ENCODE results near the gene VWA8. TPM values are rescaled to one million over a fixed set of nuclear protein-coding genes. Genes with fewer than 3 reads are reported as not detected.

Gene VWA8
- total RNA-seq, 1 experiment from 2014 or later: 21.4 TPM

DNA sequence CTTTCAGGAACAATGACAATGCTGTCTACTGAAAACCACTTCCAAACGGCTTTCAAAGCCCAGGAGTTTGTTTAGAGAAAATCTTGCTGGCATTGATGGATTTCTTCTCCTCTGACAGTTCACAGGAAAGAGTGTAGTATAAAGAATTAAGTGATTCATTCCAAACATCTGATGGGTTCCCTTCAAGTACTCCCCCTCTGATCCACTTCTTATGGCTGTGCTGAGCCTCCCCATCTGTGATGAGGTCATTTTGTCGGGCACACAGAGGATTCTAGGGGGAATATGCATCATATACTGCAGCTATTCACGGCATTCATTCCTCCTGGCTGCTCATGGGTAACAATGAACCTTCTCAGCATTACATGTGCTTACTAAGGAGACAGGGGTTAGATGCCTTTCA, 395.7 kb downstream of the VWA8 start:
- POLR2A ChIA-PET: no interaction called here
- no TSS peak for BruUV-seq (replicated peaks)
- TF ChIP-seq, protein P1, sequence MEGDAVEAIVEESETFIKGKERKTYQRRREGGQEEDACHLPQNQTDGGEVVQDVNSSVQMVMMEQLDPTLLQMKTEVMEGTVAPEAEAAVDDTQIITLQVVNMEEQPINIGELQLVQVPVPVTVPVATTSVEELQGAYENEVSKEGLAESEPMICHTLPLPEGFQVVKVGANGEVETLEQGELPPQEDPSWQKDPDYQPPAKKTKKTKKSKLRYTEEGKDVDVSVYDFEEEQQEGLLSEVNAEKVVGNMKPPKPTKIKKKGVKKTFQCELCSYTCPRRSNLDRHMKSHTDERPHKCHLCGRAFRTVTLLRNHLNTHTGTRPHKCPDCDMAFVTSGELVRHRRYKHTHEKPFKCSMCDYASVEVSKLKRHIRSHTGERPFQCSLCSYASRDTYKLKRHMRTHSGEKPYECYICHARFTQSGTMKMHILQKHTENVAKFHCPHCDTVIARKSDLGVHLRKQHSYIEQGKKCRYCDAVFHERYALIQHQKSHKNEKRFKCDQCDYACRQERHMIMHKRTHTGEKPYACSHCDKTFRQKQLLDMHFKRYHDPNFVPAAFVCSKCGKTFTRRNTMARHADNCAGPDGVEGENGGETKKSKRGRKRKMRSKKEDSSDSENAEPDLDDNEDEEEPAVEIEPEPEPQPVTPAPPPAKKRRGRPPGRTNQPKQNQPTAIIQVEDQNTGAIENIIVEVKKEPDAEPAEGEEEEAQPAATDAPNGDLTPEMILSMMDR (IDR thresholded peaks at IDR 0.05; ENCODE audit: unreplicated experiment): no peak
- Mint-ChIP-seq H3K27ac (ENCODE audit: low read depth, unreplicated experiment) (no peak overlapping the region), H3K4me1 (ENCODE audit: insufficient read depth, unreplicated experiment) (peaks cover 10% of the 10 kb centered on the region), H3K4me3 (ENCODE audit: unreplicated experiment) (no peak overlapping the region), H3K27me3 (ENCODE audit: insufficient read depth, unreplicated experiment) (no peaks in the 10 kb centered on the region), H3K36me3 (ENCODE audit: insufficient read depth, unreplicated experiment) (peaks cover 11% of the 10 kb centered on the region), H3K9me3 (ENCODE audit: unreplicated experiment) (no peaks in the 10 kb centered on the region)
- intact Hi-C loops (cut with micrococcal nuclease): loop anchor here (10.0 kb wide), 1 partner anchor 150 kb away; no protein-coding TSS in a partner anchor
- DNase-seq (ENCODE audit: unreplicated experiment): no peak
- CTCF ChIA-PET: interaction anchor here (0.6 to 1.4 kb wide), 5 partner anchors 15 to 154 kb away, joined by 3 to 6 read pairs (median 3); no protein-coding TSS in a partner anchor

DNA sequence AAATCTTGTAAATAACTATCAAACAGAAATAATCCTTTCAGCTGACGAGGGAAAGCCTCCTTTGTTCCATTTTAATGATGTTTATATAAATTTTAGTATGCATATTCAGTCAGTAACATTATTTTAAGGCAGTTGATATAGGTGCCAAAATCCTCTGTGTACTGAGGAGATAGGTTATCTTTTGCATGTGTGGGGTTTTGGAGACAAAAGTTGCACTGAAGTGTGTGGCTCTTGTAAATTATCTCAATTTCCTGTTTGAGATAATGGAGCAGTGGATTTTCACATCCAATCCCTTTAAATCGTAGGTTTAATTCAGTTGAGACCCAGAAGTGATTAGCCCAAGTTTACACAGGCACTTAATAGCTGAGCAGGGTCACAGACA, 396.9 kb downstream of the VWA8 start:
- intact Hi-C loops (cut with micrococcal nuclease): loop anchor here (10.0 kb wide), 1 partner anchor 149 kb away; no protein-coding TSS in a partner anchor
- POLR2A ChIA-PET: interaction anchor here (0.7 kb wide), 1 partner anchor 18 kb away, joined by 3 read pairs; no protein-coding TSS in a partner anchor
- no peak overlapping the region for H3K4me3 Mint-ChIP-seq (ENCODE audit: unreplicated experiment)
- H3K36me3 Mint-ChIP-seq (ENCODE audit: insufficient read depth, unreplicated experiment): peaks cover 6% of the 10 kb centered on the region
- H3K4me1 Mint-ChIP-seq (ENCODE audit: insufficient read depth, unreplicated experiment): peaks cover 10% of the 10 kb centered on the region
- no peak for DNase-seq (ENCODE audit: unreplicated experiment)
- H3K27ac Mint-ChIP-seq (ENCODE audit: low read depth, unreplicated experiment): no peak overlapping the region
- TF ChIP-seq, protein P1 (IDR thresholded peaks at IDR 0.05; ENCODE audit: unreplicated experiment): no peak
- no peaks in the 10 kb centered on the region for H3K9me3 Mint-ChIP-seq (ENCODE audit: unreplicated experiment)
- no peaks in the 10 kb centered on the region for H3K27me3 Mint-ChIP-seq (ENCODE audit: insufficient read depth, unreplicated experiment)
- CTCF ChIA-PET: interaction anchor here (1.4 kb wide), 1 partner anchor 105 kb away, joined by 6 read pairs; no protein-coding TSS in a partner anchor
- BruUV-seq (replicated peaks): no TSS peak

DNA sequence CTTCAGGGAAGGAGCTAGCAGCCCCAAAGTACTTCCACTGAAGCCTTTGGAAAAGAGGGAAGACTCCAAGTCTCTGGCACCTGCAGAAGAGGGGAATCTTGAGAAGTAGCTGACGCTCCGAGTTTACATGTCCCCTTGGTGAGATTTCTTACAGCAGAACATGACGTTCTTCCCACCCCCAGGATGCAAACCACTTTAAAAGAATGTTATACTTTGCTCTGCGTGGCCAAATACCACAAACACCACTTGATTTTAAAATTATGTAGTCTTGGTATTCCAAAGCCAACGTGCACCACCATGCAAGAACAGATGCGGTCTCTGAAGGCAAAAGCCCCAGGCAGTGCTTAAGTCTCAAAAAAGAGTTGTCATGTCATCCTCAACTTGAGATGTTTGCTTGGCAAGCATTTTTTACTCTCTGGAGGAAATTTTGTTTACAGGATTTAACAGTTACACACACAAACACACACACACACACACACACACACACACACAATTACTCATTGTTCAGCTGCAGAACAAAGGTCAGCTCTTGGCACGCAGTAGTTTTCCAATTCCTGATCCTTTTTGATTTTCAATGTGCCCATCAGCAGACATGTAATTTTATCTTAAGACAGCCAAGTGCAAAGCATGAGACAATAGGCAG, 397.4 kb downstream of the VWA8 start:
- Mint-ChIP-seq H3K4me3 (ENCODE audit: unreplicated experiment) (no peak overlapping the region), H3K9me3 (ENCODE audit: unreplicated experiment) (no peaks in the 10 kb centered on the region), H3K4me1 (ENCODE audit: insufficient read depth, unreplicated experiment) (peaks cover 10% of the 10 kb centered on the region), H3K36me3 (ENCODE audit: insufficient read depth, unreplicated experiment) (peaks cover 6% of the 10 kb centered on the region), H3K27me3 (ENCODE audit: insufficient read depth, unreplicated experiment) (no peaks in the 10 kb centered on the region), H3K27ac (ENCODE audit: low read depth, unreplicated experiment) (no peak overlapping the region)
- no TSS peak for BruUV-seq (replicated peaks)
- TF ChIP-seq, protein P1 (IDR thresholded peaks at IDR 0.05; ENCODE audit: unreplicated experiment): no peak
- DNase-seq (ENCODE audit: unreplicated experiment): no peak
- POLR2A ChIA-PET: interaction anchor here (0.7 kb wide), 1 partner anchor 18 kb away, joined by 3 read pairs; no protein-coding TSS in a partner anchor
- CTCF ChIA-PET: interaction anchor here (1.4 kb wide), 1 partner anchor 105 kb away, joined by 6 read pairs; no protein-coding TSS in a partner anchor
- intact Hi-C loops (cut with micrococcal nuclease): loop anchor here (10.0 kb wide), 1 partner anchor 149 kb away; no protein-coding TSS in a partner anchor

DNA sequence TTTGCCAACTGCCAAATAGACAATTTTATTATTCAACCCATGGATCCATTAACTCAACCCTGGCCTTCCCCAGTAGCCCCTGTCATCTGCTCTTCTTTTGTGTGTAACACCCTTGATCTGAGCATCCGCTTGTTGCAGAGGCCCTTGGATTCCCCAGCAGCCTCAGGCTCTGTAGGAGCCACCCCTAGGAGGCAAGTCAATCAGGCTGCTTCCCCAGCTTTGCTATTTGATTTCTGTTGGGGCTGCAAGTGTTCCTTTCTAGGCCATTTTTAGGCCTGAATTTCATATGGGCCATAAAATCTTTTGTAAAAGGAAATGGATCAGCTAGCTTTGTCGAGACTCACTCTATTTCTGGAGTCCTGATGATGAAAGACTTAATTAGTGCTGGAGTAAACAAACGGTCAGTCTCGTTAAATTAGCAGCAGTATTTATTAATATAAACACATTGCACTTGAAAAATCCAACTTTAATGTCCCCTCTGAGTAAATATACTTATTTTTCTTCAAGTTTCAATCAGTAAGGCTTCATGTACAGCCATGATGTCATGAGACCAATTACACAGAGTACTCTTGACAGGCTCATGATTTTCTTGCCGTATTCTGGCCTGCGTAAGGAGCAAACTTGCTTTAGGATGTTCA, 398.2 kb downstream of the VWA8 start:
- no TSS peak for BruUV-seq (replicated peaks)
- no peak overlapping the region for H3K4me3 Mint-ChIP-seq (ENCODE audit: unreplicated experiment)
- CTCF ChIA-PET: interaction anchor here (0.5 kb wide), 1 partner anchor 50 kb away, joined by 3 read pairs; no protein-coding TSS in a partner anchor

More for the DNA sequence above, 398.2 kb downstream of the VWA8 start:
- H3K36me3 Mint-ChIP-seq (ENCODE audit: insufficient read depth, unreplicated experiment): peaks cover 6% of the 10 kb centered on the region
- no peaks in the 10 kb centered on the region for H3K9me3 Mint-ChIP-seq (ENCODE audit: unreplicated experiment)
- no peaks in the 10 kb centered on the region for H3K27me3 Mint-ChIP-seq (ENCODE audit: insufficient read depth, unreplicated experiment)
- TF ChIP-seq, protein P1 (IDR thresholded peaks at IDR 0.05; ENCODE audit: unreplicated experiment): no peak
- peaks cover 10% of the 10 kb centered on the region for H3K4me1 Mint-ChIP-seq (ENCODE audit: insufficient read depth, unreplicated experiment)
- intact Hi-C loops (cut with micrococcal nuclease): loop anchor here (10.0 kb wide), 1 partner anchor 148 kb away; no protein-coding TSS in a partner anchor
- no peak for DNase-seq (ENCODE audit: unreplicated experiment)
- POLR2A ChIA-PET: no interaction called here
- H3K27ac Mint-ChIP-seq (ENCODE audit: low read depth, unreplicated experiment): no peak overlapping the region

Measured in MCF 10A (cell line).